Measurements from ENCODE around the gene CD28. TPM values are rescaled to one million over a fixed set of nuclear protein-coding genes. Genes with fewer than 3 reads are reported as not detected.

CD28 gene
- total RNA-seq, 1 donor from 2014 or later = 0.77 TPM

GRCh38 chr2:203662951-203663350 lies 43.5 kb upstream of the CD28 start:
- intact Hi-C loops (cut with micrococcal nuclease) = no loop called here
- no peak for DNase-seq
- Histone ChIP-seq H3K36me3 (no peaks in the 10 kb centered on the region), H3K27ac (replicated peaks) (no peak overlapping the region), H3K9me3 (replicated peaks) (no peaks in the 10 kb centered on the region), H3K27me3 (ENCODE audit: low read depth) (no peaks in the 10 kb centered on the region), H3K4me3 (no peak overlapping the region), H3K4me1 (no peaks in the 10 kb centered on the region)
- no peak for TF ChIP-seq CTCF (IDR thresholded peaks at IDR 0.05; ENCODE audit: borderline replicate concordance)

- TF ChIP-seq CTCF (IDR thresholded peaks at IDR 0.05; ENCODE audit: borderline replicate concordance) = no peak
- no peaks in the 10 kb centered on the region for H3K36me3 ChIP-seq
- DNase-seq = no peak
- H3K27ac ChIP-seq (replicated peaks) = no peak overlapping the region
- H3K4me3 ChIP-seq = no peak overlapping the region
- H3K9me3 ChIP-seq (replicated peaks) = no peaks in the 10 kb centered on the region
- H3K4me1 ChIP-seq = no peaks in the 10 kb centered on the region
- intact Hi-C loops (cut with micrococcal nuclease) = no loop called here
- H3K27me3 ChIP-seq (ENCODE audit: low read depth) = no peaks in the 10 kb centered on the region
Observed at GRCh38 chr2:203664029-203664755, 42.2 kb upstream of the CD28 start.

GRCh38 chr2:203667838-203668237 lies 38.6 kb upstream of the CD28 start:
- Histone ChIP-seq H3K27me3 (ENCODE audit: low read depth) (no peaks in the 10 kb centered on the region), H3K36me3 (no peaks in the 10 kb centered on the region), H3K27ac (replicated peaks) (no peak overlapping the region), H3K4me1 (no peaks in the 10 kb centered on the region), H3K9me3 (replicated peaks) (no peaks in the 10 kb centered on the region), H3K4me3 (no peak overlapping the region)
- no peak for TF ChIP-seq CTCF (IDR thresholded peaks at IDR 0.05; ENCODE audit: borderline replicate concordance)
- no peak for DNase-seq
- intact Hi-C loops (cut with micrococcal nuclease) = no loop called here

- H3K27ac ChIP-seq (replicated peaks) = no peak overlapping the region
- H3K27me3 ChIP-seq (ENCODE audit: low read depth) = no peaks in the 10 kb centered on the region
- intact Hi-C loops (cut with micrococcal nuclease) = no loop called here
- no peak overlapping the region for H3K4me3 ChIP-seq
- H3K9me3 ChIP-seq (replicated peaks) = no peaks in the 10 kb centered on the region
- no peak for TF ChIP-seq CTCF (IDR thresholded peaks at IDR 0.05; ENCODE audit: borderline replicate concordance)
- H3K36me3 ChIP-seq = no peaks in the 10 kb centered on the region
- DNase-seq = no peak
- H3K4me1 ChIP-seq = peaks cover 5% of the 10 kb centered on the region
Observed at GRCh38 chr2:203669820-203670219, 36.6 kb upstream of the CD28 start.

- Histone ChIP-seq H3K27ac (replicated peaks) (no peak overlapping the region), H3K36me3 (no peaks in the 10 kb centered on the region), H3K4me3 (no peak overlapping the region), H3K9me3 (replicated peaks) (no peaks in the 10 kb centered on the region), H3K27me3 (ENCODE audit: low read depth) (no peaks in the 10 kb centered on the region), H3K4me1 (peaks cover 8% of the 10 kb centered on the region)
- TF ChIP-seq CTCF (IDR thresholded peaks at IDR 0.05; ENCODE audit: borderline replicate concordance) = no peak
- intact Hi-C loops (cut with micrococcal nuclease) = no loop called here
- DNase-seq = no peak
Observed at GRCh38 chr2:203670939-203671338, 35.5 kb upstream of the CD28 start.
